CMK (cell line): ENCODE measurements around the gene COL27A1.

Experiments
- DNase-seq: peaks from one replicate; pipeline ENCODE4 v3.0.0-alpha.2; 2010; ENCODE audit warnings: low read depth

Gene COL27A1

GRCh38 chr9:114227288-114228015 lies 72.1 kb downstream of the COL27A1 start:
- DNase-seq = no peak

- DNase-seq = no peak
These were observed 72.9 kb downstream of the COL27A1 start for GRCh38 chr9:114228016-114228808.

GRCh38 chr9:114229295-114229694 lies 74.0 kb downstream of the COL27A1 start:
- DNase-seq = no peak

- no peak for DNase-seq
These were observed 74.7 kb downstream of the COL27A1 start for GRCh38 chr9:114230068-114230467.

- no peak for DNase-seq
These were observed 75.9 kb downstream of the COL27A1 start for GRCh38 chr9:114231273-114231672.

- no peak for DNase-seq
These were observed 76.5 kb downstream of the COL27A1 start for GRCh38 chr9:114231719-114232449.

- no peak for DNase-seq
These were observed 78.3 kb downstream of the COL27A1 start for GRCh38 chr9:114233491-114234185.

- DNase-seq = no peak
These were observed 79.8 kb downstream of the COL27A1 start for GRCh38 chr9:114235033-114235661.

- no peak for DNase-seq
These were observed 81.2 kb downstream of the COL27A1 start for GRCh38 chr9:114236391-114237138.

GRCh38 chr9:114237247-114237646 lies 81.9 kb downstream of the COL27A1 start:
- no peak for DNase-seq

GRCh38 chr9:114237781-114238180 lies 82.4 kb downstream of the COL27A1 start:
- no peak for DNase-seq

GRCh38 chr9:114238472-114238871 lies 83.1 kb downstream of the COL27A1 start:
- no peak for DNase-seq

- peak; percentile 73 for DNase-seq
These were observed 83.8 kb downstream of the COL27A1 start for GRCh38 chr9:114238891-114239875.

- no peak for DNase-seq
These were observed 84.9 kb downstream of the COL27A1 start for GRCh38 chr9:114240216-114240615.

- peak; percentile 15 for DNase-seq
These were observed 85.6 kb downstream of the COL27A1 start for GRCh38 chr9:114240647-114241558.

GRCh38 chr9:114242837-114243236 lies 87.5 kb downstream of the COL27A1 start:
- DNase-seq = no peak

- DNase-seq = no peak
These were observed 87.9 kb downstream of the COL27A1 start for GRCh38 chr9:114243240-114243639.

GRCh38 chr9:114244570-114244969 lies 89.2 kb downstream of the COL27A1 start:
- no peak for DNase-seq

GRCh38 chr9:114246558-114246957 lies 91.2 kb downstream of the COL27A1 start:
- no peak for DNase-seq
